Left hindlimb (tissue), 1 donor: ENCODE measurements around the gene CAPG.
"Not testable (repeated sequence)": the region's sequence is repeated elsewhere in the genome, so short reads cannot be mapped to it uniquely, and the experiment has no call there.

Experiments
- DNase-seq: peaks from one replicate; pipeline ENCODE4 v3.0.0-alpha.2; 2018

The CAPG gene

DNA sequence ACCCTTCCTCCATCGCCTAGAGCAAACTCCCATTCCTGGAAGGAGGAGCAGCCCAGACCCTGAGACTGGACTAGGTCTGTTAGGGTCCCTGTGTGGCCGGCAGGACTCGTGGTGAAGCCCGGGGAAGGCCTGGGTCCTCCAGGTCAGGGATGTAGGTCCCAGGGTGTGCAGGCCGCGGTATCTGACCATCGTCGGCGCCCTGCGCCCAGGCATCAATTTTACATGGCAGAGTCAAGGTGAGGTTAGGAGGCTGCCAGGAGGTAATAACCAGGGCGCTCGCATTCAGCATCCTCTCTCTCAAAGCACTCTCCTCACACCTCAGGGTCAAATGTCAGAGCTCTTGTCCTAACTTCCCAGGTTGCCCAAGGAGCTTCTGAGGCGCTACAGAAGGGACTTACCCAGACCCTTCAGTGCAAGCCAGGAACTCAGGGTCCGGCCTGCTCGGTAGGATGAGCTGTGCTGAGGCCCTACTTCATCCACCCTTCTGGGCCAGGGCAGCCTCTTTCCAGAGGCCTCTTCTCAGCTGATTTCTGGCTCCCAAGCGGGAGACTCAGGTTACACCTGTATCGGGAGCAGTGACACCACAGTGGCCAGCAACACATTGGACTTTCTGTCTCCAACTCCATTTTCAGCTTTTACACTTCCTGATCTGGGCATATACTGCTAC lies 9.0 kb upstream of the CAPG start:
- DNase-seq = peak; percentile 18

DNA sequence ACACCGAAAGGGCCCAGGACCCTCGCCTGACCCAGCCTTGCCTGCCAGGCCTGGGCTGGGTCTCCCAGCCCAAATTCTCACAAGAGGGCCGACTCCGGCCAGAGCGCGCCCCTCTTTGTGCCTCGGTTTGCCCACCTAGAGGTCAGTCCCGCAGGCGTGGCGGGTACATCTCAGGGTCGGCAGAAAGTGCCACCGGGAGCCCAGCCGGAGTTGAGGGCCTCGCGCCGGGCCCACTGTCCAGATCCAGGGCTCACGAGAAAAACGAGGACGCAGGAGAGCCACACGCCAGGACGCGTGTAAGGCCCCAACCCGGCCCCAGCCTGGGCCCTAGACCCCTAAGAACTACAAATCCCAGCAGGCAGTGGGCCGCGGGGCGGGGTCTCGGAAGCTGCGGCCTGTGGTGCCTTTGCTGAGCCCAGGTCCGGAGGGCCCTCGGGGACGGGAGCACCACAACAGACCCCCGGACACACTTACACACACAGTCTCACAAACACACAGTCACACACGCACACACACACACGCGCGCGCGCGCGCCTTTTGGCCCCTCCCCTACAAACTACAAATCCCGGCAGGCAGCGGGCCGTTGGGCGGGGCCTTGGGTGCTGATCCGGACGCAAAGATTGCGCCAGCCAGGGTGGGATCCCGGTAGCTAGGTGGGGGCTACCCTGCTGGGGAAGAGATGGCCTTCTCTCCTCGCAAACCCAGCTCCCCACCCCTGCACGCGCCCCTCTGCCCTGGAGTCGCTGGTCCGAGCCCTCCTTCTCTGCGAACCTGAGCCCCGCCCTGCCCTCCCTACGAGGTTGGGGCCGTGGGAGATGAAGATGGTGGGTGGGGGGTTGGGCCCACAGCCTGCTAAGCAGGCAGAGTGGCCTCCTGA lies 8.2 kb upstream of the CAPG start, which contains the start of gene SH2D6:
Gene SH2D6 (plus strand): TSS at position 583 of the 877 bp plus-strand sequence. CDS start 10,752 bp downstream, outside the sequence.
- peak; percentile 92 for DNase-seq

DNA sequence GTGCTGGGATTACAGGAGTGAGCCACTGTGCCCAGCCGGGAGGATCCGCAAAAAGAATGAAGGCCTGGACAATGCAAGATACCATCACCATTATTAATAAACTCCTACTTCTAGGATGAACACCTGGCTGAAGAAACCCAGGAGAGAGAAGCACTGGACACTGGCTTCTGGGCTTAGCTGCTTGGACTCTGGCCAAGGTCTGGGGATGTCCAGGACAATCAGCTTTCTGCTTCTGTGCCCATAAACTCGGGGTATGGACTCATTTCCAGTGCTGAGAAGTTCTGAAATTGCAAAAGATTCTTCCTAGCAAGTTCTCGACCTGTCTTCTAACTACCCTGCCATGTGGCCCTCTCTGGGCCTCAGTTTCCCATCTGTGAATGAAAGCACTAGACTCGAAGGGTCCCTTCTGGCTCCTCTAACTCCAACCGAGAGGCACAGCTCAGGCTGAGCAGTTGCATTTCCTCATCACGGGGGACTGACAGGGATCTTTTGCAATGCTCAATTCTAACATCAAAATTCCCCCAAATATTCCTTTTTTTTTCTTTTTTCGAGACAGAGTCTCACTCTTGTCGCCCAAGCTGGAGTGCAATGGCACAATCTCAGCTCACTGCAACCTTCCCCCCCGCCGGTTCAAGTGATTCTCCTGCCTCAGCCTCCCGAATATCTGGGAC lies 5.9 kb upstream of the CAPG start:
- no peak for DNase-seq

DNA sequence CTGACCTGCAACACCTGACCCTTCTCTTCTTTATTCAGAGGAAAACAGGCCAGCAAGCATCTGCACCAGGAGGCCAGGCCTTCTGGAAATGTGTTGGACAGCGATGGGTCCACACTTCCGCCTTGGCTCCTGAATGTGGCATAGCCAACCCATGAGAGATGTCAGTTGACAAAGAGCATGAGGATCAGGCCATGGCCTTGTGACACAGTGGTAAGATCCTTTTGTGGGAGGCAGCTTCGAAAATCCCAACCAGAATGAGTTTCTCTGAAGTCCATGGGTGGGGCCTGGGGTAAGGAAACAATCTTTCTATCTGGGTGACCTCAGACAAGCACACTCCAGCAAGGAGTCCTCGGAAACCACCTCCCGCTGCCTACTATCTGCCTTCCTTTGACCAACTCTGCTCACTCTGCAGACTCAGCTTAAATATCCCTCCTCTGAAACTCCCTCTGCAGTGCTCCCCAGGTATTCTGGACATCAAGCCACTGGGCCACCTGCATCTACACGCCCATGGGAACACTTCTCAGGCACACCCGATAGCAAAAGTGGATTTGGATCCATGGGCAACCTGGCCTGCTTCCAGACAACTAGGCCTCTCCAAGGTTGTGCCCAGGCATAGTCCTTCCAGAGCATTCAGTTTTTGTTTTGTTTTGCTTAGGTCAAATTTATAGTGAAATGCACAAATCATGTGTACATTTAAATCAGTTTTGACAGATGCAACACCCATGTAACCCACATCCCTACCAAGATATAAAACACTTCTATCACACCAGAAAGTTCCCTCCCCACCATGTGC lies 4.8 kb upstream of the CAPG start:
- no peak for DNase-seq

DNA sequence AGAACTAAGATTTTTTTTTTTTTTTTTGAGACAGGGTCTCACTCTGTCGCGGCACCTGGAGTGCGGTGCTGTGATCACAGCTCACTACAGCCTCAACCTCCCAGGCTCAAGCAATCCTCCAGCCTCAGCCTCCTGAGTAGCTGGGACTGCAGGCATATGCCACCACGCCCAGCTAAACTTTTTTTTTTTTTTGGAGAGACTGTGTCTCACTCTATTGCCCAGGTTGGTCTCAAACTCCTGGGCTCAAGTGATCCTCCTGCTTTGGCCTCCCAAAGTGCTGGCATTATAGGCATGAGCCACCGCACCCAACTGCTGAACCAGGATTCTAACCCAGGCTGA lies 4.2 kb upstream of the CAPG start:
- DNase-seq = not testable (repeated sequence)

DNA sequence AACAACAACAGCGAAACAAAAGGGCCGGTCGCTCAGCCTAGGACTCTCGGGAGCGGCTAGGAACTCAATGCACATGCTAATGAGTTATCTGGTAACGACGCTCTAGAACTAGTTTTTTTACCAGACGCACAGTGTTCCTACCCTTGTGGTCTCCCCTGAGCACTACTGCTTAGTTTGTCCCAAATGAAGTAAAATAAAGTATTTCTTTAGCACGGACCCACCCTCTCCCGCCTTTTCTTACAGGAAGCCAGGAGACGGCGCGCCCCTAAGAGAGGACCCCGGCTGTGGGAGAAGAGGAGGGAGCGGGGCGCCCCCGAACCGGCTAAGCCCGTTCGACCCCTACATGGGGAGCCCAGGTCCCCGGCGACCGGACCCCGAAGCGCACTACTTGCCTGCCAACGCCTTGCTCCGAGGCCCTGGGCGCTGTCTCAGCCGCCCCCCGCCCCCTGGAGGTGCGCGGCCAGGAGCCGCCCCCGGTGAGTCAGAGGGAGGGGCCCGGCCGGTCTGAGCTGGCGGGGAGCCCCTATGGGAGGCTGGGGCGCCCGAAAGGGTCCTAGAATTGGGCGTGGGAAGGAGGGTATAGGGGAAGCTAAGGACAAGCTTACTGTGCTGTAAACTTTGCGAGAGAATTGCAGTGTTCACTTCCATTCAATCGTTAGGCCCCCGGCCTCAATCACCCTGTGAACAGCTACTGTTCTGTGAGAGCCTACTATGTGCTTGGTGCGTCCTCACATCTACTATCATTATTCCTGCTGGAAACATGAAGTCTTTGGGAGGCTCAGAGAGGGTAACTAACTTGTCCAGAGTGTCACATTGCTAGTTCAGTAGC lies 3.6 kb upstream of the CAPG start:
- peak; percentile 82 for DNase-seq

DNA sequence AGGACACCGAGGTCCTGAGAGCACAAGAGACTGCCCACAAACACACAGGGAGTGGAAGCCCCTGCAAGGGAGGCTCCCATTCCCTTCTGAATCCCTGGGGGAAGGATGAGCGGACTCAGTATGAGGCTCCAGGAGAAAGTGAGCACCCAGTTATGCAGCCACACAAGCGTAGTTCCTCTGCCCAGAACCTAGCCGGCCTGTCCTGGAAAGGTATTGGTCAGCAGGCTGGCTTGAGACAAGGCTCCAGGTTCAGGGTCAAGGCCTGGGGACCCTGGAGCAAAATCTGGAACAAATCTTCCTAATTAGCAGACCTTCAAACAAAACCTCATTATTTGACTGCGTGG lies 1.2 kb upstream of the CAPG start:
- no peak for DNase-seq

DNA sequence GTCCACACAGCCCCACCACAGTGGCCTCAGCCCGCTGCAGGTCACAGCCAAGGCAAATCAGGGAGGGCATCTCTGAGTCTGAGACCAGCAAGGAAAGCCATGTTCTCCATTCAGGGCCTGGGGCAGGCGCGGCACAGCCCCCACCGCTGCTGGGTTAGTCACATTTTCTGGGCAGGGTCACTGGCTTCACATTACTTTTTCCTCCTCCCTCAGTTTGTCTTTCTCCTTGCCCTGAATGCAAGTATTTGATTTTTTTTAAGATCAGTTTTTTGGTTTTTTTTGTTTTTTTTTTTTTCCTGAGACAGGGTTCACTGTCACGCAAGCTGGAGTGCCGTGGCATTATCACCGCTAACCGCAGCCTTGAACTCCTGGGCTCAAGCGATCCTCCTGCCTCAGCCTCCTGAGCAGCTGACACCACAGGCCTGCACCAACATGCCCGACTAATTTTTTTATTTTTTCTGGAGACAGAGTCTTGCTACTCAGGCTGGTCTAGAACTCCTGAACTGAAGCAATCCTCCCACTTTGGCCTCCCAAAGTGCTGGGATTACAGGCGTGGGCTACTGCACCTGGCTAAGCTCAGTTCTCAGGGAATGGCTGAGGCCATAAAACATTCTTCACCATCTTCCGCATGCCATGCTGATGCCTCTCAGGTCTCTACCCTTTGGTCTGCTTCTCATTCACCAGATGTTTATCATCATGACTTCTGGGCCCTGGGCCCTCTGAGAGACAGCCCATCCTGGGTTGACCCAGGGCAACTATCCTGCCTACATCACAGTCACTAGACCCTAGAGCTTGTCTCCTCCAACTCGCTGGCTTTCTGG lies 628 bp upstream of the CAPG start:
- DNase-seq = no peak

DNA sequence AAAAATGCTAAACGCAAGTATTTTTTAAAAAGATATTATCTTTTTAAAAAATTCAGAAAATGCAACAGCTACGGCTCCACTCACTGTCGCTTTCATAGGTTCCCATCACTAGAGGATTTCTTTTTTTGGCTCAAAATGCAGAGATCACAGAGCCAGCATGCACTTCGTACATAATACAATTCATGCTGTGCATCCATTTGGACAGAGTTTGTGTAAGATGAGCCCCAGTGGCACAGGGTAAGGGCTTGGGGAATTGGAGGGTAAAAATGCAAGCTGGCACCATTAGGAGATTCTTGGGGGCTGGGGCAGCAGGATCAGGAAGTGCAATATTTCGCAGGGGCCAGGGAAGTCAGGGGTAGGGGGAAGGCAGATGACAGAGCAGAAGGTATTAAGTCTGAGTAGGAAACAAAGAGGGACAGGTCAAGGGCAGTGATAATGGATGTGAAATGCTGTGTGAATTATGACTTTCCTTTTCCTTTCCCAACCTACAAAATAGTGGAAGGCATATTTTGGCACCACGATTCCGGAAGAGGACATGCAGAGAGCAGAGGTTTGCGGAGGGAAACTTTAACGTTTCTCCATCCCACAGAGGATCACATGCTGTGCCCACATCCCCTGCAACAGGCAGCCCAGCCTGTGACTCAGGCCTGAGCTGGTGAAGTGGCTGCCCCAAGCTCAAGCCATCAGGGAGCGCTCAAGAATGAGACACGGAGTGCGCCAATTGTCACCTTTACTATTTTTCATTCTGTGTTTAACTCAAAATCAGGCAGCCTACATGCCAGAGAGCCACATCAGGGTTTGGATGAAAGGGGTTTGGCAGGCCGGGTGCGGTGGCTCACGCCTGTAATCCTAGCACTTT lies 4.7 kb downstream of the CAPG start:
- peak; percentile 41 for DNase-seq

DNA sequence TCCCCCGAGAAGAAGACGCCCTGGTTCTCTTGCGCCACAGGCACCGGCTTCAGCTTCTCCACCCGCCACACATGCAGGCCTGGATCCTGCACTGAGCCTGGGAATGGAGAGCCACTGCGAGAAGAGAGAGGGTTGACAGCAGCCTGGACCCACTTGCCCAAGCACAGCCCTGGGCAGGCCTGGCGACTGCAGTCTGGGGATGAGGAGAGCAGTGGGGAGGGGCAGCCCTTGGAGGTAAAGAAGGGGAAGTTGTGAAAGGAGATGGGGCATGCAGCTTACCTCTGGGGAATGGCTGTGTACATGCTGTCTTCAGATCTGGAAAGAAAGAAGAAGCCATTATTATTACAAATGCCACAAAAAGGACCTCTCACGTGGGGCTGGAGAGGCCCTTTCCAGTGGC lies 8.3 kb downstream of the CAPG start:
- peak; percentile 10 for DNase-seq

DNA sequence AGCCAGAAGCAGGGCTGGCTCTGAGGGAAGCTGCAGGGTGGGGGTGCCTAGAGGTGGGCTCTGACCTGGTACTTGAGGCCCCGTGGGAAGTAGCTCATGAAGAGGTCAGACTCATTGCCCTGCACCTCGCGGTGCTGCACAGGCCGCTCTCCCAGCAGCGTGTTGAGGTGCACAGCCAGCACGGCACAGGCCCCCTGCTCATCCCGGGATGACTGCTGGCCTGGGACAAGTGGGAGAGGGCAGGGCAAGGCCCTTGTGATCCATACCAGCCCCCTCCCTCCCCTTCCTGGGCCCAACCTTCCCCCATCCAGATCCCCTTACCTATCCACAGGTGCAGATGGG lies 8.7 kb downstream of the CAPG start:
- no peak for DNase-seq

DNA sequence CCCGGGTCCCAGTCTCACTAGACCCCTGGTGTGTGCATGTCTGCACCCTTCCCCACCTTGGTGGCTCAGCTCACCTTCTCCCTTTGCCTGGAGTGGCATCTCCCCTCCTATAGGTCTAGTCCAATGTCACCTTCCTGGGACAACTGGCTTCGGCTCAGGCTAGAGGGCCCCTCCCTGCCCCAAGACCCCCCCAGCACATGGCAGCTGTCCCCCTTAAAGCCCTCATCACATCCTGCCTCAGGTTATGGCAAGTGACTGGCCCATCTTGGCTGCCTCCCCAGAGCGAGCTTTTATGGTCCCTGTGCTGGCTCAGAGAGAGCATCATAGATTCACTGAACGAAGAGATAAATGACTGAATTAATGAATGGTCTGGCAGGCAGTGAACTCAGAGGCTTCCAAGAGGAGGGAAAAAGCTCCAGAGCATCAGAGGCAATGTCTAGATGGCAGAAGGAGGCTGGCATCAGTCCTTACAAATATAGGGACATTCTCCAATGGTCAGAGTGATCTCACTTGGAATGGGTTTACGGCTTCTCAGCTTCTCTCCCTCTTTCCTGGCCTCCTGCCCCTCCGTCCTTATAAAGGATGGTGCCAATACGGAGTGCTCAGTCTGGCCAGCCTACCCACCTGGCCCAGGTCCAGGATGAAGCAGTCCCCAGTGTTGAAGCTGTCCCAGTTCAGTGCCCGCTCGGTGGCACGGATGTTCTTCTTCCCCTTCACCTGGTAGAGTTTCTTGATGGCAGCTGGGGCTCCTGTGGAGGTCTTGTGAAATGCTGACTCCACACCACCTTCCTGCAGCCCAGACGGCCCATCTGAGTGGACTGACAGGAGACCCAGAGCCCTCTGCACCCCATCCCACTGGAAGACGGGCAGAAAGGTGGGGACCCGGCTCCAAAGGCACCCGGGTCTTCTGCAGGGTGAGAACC lies 9.4 kb downstream of the CAPG start:
- DNase-seq = peak; percentile 27

DNA sequence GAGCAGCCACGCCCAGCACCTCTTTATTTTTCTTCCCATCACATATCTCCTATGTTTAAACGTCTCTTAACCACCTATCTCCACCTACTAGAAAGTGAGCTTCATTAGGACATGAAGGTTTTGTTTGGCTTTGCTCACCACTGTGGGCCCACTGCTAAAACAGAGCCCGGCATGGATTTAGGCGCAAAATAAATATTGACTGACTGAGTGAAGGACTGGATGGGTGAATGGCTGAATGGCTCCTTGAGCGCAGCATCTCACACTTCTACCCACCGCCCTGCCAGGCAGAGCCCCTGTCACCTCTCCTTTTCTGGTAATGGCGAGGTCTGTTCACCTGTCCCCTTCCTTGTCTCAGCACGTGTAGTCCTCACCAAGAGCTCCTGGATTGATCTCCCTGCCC lies 10.1 kb downstream of the CAPG start:
- no peak for DNase-seq

DNA sequence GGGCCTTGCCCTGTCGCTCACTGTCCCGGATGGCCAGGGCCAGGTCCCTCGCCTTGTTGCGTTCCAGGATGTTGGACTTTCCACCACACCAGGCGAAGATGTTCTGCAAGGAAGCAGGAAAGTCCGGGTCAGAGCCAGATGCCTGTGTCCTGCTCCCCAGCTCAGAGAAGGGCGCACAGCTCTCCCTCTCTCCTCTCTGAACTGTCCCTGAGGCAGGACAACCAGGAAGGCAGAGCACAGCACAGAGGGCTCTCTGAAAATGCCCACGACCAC lies 11.0 kb downstream of the CAPG start:
- no peak for DNase-seq

DNA sequence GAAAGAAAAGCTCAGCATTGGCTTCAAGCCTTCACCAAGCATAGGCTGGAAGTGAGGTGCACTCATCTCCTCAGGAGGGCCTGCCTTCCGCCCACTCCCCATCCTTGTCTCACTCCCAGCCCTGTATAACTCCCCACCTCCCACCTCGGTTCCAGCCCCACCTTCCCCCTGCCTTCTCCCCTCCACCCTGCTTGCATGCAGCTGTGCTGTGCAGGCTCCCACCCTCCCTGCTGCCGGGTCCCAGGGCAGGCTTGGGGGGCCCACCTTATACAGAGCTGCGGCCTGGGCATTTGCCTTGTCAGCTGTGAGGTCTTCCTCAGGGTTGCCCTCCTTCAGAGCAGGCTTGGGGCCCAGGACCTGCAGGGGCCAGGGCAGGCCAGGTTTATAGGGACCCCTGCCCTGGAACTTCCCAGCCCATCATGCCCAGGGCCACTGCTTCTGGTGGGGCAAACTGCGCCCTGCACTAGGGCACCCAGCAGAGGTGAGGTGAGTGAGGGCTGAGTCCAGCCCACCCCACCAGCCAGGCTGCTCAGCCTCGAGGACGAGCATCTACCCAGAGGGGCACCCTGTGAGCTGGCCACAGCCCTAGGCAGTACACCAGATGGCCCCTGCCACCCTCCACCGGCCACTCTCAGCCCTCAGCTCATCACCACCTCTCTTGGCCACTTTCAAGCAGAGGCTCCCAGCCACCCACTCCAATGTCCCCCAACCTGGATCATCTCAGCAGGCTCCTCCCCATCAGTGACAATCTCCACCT lies 11.6 kb downstream of the CAPG start:
- peak; percentile 13 for DNase-seq

DNA sequence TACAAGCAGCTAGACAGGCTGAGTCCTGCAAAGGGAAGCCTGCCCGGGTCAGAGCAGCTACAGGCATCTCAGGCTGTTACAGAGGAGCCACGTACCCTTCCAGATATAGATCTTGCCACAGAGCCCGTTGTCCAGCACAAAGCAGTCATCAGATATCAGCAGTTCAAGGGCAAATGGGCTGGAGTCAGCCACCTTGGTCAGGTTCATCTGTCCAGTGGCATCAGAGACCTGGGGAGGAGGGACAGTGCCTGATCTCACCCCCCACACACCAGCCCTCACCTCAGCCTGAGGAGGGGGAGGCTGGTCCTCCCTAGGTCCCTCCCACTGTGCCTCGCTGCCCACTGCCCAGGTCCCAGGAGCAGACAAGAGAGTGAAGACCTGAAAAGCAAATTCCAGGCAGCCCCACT lies 12.2 kb downstream of the CAPG start:
- DNase-seq = peak; percentile 16

DNA sequence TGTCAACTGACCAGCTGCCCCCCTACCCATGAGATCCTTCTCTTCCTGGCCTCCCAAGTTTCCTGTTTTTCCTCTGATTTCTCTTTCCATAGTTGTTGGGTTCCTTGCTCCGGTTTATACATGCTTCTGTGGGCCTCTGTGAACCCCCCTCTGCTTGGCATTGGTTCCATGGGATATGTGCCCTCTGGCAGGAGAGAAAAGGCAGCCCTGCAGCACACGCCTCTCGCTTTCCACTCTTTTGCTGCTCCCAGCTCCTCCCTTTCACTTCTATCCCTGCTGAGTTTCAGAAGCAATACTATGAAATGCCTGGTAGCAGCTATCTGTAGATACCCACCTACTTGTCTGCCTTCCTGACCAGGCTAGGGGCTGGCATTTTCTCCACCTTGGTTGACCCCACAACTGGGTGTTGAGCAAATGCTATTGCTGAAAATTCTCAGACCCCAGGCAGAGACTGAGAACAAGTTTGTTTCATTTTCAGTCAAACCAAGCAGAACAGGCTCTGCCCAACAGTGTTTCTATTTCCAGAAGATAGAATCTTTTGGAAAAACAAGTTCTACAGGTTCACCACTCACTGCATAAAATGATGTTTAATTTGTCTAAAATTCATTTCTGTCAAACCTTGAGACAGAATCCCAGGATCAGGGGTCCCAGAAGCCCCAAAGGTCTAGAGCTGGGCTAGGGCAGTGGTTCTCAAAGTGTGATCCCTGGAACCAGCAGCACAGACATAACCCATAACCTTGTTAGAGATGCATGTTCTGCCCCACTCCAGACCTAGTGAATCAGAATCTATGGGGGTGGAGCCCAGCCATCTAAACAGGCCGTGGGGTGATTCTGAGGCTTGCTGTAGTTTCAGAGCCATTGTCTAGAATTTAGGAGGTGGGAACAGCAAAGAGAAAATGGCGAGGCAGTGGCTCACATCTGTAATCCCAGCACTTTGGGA lies 13.4 kb downstream of the CAPG start:
- no peak for DNase-seq
